ENCODE data around the gene EIF6.

- TF ChIP-seq CTCF (IDR thresholded peaks at IDR 0.05 in 8 of 11, conservative IDR thresholded peaks at IDR 0.05 in 3 of 11) (no peak), POLR2A (IDR thresholded peaks at IDR 0.05) (no peak)
Observed at GRCh38 chr20:35252037-35252461, 32.5 kb downstream of the EIF6 start.
